Stimulated activated CD4-positive, alpha-beta T cell treated with anti-CD3 and anti-CD28 coated beads, Interleukin-1b, Interleukin-23, amount 100 ng/mL, for 24 hours (primary cell): ENCODE measurements around the gene MASTL.
"Not testable (repeated sequence)": the region's sequence is repeated elsewhere in the genome, so short reads cannot be mapped to it uniquely, and the experiment has no call there.

ENCODE experiments used
- DNase-seq, 4 experiments: peaks; one replicate each; pipeline ENCODE4 v3.0.0-alpha.2; 2020; ENCODE audit warnings: low read depth in 4 of 4, low spot score in 1 of 4

The MASTL gene

DNA sequence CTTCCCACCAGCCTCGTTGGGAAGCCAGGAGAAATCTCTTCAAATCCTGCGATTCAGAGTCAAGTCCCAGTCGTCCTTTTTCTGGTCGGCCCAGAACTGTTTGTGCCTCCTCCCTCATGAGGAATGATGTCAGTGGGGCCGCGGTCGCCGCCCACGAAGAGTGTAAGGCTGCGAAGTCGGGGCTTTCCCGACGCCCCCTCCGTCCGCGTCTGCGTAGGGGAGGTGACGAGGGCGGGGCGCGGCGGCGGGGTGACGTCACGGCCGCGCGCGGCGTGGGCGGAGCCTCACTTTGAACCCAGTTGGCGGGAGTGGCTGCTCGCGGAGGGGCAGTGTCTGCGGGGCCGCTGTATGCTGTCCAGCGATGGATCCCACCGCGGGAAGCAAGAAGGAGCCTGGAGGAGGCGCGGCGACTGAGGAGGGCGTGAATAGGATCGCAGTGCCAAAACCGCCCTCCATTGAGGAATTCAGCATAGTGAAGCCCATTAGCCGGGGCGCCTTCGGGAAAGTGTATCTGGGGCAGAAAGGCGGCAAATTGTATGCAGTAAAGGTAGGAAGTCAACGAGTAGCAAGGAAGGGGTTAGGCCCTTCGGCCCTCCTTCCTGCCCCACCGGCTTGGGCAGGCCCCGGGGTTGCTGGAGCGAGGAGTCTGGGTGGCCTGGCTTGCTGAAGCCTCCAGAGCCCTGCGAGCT is at the start of gene MASTL:
Gene MASTL, plus strand, starts transcription at position 287 of the 689 bp plus-strand sequence. Its CDS starts 75 bp downstream, at position 362.
- peak; percentile 82 to 89 (median 86) for DNase-seq

DNA sequence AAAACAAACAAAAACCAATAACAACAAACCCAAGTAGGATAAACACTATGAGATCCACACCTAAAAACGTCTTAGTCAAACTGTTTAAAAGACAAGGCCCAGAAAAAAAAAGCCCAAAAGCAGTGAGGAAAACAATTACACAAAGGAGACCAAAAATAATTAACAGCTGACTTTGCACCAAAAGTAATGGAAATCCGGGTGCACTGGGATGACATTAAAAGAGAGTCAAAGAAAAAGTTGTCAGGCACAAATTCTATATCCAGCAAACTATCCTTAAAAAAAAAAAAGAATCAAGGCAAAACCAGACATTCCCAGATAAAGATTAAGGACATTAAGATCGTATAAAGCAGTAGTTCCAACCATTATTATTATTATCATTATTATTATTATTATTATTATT is 47.0 kb upstream of the MASTL start:
- no peak for DNase-seq

DNA sequence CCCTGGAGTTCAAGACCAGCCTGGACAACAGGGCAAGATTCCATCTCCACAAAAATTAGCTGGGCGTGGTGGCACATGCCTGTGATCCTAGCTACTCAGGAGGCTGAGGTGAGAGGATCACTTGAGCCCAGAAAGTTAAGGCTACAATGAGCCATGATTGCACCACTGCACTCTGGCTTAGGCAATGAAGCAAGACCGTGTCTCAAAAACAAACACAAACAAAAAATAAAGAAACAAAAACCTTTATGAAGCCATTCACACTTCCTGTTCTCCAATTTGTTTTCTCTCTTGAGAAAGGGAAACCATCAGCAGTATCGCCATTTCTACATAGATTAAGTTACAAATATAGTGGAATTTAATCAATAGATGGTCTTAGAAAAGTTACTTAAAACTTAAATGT is 20.8 kb upstream of the MASTL start:
- DNase-seq = no peak

DNA sequence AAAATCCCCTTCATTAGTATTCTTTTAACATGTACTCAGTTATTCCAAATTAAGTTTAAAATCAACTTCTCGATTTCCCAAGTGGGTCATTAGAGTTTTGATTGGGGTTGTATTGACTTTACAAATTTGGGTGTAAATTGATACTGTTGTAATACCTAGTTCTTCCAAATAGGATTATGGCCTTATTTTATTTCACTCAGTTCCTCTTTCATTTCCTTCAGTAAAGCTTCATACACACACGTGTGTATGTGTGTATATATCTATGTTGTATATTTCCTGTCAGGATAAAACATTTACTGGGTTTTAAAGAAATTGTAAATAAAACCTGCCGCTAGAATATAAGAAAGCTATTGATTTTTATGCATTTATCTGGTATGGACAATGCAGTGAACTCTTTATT is 16.9 kb upstream of the MASTL start:
- DNase-seq = no peak

DNA sequence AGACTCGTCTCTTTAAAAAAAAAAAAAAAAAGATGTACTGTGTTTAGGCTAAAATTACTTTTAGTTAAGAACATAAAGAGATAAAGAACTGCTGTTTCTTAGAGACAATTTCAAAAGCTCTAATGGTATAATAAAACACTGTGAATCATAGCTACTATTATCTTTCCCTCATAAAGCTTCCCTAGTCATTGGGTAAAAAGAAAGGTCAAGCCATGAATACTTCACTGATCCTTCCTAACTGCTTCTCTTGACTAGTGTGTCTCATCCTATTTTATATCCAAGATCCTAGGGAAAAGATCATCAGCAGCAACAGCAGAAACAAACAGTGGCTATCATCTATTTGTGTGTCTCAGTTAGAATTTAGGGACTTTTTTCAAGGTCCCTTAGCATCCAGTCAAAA is 11.5 kb upstream of the MASTL start:
- no peak for DNase-seq

DNA sequence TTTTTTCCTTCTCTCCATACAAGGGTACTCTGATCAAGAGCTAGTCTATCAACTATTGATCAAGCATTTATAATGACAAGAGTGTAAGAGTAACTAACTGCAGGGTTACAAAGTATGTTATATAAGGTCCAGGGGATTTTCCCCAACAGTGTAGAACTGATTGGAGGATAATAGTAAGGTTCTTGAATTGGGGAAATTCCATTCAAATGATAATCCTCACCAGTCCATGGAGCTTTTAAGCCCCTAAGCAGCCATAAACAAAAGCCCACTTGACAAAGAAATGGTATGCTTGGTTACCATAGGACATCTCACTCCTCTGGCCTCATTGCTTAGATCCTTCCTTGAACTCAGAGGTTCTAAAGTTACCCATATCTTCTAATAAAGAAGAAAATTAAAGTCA is 9.2 kb upstream of the MASTL start:
- no peak for DNase-seq

DNA sequence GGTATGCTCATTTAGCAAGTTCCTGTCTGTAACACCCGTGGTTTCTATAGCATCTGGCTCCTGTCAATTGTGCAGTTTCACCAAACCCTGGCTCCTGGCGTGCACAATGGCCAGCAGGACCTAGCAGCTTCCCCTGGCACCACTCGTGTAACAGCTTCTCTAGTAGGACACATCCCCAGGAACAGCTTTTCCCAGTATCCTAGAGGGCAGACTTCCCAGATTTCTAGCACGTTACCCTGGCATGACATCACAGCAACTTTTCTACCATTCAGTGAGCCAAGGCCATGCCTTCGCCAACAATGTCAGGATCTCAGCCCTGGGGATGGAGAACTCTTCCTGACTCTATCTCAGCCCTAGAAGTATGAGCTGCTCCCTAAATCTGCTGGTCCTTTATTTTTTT is 7.5 kb upstream of the MASTL start:
- DNase-seq = no peak

DNA sequence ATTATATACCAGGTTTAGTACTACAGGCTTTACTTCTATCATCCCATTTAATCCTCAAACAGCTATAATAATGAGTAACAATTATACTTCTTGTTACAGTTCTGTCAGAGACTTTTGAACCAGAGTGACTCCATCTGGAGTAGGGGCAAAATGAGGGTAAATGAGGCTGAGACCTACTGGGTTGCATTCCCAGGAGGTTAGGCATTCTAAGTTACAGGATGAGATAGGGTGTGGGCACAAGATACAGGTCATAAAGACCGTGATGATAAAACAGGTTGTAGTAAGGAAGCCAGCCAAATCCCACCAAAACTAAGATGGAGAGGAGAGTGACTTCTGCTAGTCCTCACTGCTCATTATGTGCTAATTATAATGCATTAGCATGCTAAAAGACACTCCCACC is 4.9 kb upstream of the MASTL start:
- DNase-seq = no peak

DNA sequence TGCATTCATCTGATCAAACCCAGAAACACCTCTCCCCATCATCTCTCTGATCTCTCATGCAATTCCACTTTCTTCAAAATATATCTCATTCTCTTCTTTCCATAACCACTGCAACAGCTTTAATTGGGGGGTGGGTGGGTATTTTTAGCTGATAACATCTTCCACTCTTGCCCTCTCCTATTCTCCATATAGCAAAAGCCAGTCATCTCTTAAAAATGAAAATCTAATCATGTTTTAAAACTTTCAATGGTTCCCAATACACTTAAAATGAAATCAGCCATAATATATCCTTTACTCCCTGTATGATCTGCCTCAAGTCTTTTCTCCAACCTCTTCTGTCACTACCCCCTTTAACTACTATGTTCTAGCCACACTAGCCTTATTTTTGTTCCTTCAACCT is 2.5 kb upstream of the MASTL start:
- DNase-seq = no peak

DNA sequence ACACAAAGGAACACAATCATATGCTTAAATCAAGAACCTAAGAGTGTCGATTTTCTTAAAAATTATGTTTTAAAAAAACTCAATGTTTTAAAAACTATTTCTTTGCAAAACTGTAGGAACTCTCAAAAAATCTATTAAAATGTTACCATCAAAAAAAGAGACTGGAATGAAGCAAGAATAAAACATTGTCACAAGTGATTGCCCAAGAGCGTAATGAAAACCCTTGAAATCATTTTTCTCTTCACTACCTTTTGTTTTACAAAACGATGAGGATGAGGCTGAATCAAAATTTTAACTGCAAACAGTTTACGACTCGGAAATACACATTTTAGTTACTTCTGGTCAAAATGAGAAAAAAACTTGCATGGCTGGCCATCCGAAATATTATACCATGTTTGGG is 1.8 kb upstream of the MASTL start:
- no peak for DNase-seq

DNA sequence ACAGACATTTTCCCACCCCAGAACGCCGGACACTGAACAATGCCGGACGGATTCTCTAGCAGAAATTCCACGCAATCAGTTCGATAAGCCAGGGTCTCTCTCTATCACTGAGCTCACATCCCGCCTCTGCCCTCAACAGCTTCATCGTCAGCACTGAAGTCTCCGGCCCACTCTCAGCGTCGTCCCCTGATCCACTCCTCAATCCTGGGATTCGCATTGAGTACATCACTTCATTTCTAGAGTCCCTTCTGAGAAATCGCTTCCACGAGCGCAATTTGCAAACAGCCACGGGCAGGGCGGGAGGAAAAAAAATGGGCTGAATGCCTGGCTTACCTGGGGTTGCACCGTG is 1.3 kb upstream of the MASTL start:
- DNase-seq = peak in 2 of 4 experiments; percentile 0 to 3

DNA sequence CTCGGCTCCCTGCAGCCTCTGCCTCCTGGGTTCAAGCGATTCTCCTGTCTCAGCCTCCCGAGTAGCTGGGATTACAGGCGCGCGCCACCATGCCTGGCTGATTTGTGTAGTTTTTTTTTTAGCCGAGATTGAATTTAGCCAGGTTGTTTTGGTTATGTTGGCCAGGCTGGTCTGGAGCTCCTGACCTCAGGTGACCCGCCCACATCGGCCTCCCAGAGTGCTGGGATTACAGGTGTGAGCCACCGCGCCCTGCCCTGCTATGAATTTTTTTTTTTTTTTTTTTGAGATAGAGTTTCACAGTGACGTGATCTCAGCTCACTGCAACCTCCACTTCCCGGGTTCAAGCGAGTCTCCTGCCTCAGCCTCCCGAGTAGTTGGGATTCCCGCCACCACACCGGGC is 1.4 kb downstream of the MASTL start:
- DNase-seq = not testable (repeated sequence)

DNA sequence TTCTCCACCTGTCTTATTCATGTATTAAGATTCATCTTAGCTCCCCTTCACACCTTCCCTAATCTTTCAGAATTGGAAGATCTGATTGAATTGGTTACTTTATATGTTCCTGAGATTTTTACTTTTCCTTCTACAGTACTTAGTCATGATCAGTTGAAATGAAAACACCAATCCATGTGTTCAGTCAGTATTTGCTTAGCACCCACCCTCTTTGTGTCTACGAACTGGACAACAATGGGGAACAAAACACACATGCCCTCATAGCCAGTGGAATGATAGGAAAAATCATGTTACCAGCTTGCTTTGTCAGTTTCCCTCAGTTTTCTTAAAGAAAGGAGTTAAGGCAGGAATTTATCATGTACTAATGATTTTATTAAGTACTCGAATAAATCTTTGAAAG is 2.0 kb downstream of the MASTL start:
- DNase-seq = no peak

DNA sequence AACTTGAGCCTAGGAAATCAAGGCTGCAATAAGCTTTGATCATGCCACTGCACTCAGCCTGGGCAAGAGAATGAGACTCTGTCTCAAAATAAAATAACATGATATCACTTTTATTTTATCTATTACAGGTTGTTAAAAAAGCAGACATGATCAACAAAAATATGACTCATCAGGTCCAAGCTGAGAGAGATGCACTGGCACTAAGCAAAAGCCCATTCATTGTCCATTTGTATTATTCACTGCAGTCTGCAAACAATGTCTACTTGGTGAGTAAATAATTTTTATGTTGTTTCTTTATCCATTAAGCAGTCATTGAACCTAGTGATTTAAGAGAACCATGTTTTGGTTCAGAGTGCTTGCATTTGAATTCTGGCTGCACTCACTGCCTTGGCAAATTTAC is 3.3 kb downstream of the MASTL start:
- no peak for DNase-seq

DNA sequence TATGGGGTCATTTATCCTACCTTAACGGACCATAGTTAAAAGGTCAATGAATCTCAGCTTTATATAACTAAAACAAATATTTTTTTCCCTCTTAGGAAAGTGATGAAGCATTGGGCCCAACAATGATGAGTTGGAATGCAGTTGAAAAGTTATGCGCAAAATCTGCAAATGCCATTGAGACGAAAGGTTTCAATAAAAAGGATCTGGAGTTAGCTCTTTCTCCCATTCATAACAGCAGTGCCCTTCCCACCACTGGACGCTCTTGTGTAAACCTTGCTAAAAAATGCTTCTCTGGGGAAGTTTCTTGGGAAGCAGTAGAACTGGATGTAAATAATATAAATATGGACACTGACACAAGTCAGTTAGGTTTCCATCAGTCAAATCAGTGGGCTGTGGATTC is 14.7 kb downstream of the MASTL start:
- DNase-seq = no peak

DNA sequence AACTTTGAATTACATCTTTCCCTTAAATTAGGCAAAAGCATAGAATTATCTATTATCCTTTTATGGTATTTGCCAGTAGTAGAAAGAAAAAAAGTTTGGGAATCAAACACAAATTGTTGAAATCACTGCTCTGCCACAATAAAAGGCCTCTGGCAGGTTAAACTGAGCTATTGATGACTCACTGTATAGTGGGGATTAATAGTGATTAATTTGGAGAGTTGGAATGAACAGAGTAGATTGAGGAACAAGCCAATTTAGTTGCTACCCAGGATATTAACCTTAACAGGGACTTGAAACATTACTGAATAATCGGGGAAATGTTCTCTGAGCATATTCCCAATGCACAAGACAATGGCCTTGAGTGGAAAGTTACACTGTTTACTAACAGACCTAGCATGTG is 33.1 kb downstream of the MASTL start:
- no peak for DNase-seq

DNA sequence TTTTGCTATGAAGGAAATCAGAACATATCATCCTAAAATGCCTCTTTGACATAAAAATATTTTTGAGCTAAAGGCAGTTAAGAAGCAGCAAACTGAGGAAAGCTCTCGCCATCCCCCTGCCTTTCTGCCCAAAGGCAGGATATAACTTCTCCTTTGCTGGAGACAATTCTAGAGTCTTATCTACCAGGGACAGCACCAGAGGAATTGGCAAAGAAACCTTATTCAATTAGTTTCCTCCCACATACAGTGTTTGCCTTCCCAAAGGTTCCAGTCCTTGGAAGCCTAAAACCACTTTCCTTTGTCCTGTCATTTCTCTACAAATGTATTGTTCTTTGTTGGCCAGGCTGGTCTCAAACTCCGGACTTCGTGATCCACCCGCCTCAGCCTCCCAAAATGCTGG is 33.7 kb downstream of the MASTL start:
- DNase-seq = no peak

DNA sequence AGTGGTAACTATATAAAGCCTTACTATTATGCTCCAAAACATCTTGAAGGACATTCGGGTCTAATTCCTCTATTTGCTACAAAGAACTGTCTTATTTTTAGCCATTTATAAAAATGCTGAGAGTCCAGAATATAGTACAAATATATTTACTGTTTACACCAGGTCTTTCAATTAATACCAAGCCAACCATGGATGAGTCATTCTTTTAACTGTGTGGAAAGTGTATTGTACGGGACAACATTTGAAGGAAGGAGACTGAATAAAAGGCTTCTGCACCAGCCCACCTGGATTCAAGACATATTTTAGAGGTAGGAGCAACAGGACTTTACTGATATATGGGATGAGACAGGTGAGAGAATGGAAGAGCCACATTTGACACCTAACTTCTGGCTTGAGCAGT is 35.4 kb downstream of the MASTL start:
- DNase-seq = no peak

DNA sequence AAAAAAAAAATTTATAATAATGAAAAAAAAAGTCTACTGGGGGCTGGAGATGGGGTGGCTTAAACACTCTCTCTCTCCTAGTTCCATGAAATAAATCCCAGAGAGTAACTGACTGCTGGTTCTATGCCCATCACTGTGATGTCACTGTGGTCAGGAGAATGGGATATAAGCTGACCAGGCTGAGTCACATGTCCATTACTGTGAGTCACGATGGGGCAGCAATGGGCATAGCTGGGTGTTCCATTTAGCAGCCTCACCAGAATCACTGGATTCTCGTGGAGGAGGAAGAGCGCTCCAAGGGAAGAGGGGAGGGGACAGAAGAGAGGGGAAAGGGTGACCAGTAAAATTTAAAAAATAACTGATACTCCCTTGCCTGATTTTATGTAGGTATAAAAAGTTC is 37.1 kb downstream of the MASTL start:
- no peak for DNase-seq

DNA sequence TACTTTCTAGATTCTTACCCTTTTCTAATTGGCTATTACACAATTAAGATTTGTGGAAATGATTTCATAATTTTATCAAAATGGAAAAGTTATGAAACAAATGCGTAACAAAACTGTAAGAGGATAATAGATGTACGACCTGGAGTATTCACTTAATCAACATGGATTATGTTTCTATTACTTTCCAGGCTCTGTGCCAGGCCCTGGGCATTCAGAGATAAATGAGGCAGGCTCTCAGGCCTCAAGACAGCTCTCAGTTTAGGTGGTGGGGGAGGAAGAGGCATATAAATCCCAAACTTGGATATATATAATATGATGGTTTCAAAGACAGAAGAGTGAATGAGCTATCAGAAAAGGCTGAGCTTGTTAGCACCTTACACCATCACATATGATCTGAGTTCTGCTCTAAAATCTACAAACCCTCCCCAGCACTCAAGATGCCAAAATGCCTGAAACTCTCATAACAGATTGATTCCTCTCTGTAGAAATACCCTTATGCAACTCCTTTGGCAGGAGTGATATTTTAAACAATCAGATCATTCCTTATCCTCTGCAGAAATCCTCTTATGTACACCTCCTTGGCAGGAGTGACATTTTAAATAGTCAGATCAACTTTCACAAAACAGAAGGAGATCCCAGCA is 42.9 kb downstream of the MASTL start:
- no peak for DNase-seq

DNA sequence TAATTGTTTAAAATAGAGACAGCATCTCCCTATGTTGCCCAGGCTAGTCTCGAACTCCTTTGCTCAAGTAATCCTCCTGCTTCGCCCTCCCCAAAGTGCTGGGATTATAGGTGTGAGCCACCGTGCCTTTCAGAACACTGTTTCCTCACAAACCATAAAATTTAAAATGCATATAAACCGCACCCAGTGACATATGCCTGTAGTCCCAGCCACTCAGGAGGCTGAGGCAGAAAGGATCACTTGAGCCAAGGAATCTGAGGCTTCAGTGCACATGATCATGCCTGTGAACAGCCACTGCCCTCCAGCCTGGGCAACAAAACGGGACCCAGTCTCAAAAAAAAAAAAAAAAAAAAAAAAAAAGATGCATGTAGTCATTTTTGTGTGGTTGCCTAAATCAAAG is 48.7 kb downstream of the MASTL start:
- no peak for DNase-seq

DNA sequence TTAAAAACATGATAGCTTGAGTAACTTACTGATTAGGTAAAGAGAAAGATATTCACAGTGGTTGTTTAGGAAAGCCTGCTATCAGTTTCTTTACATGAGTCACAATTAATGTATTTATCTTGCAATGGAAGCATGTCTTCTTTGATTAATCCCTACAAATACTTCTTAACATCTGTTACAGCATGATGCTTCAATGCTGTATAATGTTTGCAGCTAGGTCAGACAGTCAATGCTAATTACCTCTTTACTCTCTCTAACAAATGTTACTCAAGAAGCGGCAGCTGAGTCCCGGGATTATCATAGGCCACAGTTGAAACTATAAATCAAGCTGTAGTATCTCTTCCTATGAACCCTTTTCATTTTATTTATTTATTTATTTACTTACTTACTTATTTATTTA is 52.2 kb downstream of the MASTL start:
- DNase-seq = no peak

DNA sequence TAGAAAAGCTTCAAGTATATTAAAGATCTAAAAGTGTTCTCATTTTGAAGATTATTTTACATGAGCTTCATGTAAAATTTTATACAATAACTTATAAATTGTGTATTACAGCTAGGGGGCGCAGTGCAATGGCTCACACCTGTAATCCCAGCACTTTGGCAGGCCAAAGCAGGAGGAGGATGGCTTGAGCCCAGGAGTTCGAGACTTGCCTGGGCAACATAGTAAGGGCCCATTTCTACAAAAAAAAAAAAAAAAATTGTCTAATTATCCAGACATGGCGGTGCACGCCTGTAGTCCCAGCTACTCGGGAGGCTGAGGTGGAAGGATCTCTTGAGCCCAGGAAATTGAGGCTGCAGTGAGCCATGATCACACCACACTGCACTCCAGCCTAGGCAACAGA is 68.8 kb downstream of the MASTL start:
- peak in 2 of 4 experiments; percentile 9 to 13 for DNase-seq
